GM18867 (cell line): ENCODE measurements around the gene DGAT2.

ENCODE experiments used
- ATAC-seq: cut with Tn5 transposase; IDR thresholded peaks from one replicate; pipeline ENCODE4 v1.9.1; 2021; ENCODE audit warnings: mild to moderate bottlenecking, moderate library complexity; ENCODE audit not compliant: unreplicated experiment

DGAT2 gene

GRCh38 chr11:75777461-75778110 is 9.0 kb downstream of the DGAT2 start:
- ATAC-seq = no peak

GRCh38 chr11:75778962-75779361 is 10.4 kb downstream of the DGAT2 start:
- no peak for ATAC-seq

GRCh38 chr11:75779960-75780359 is 11.4 kb downstream of the DGAT2 start:
- no peak for ATAC-seq

GRCh38 chr11:75780888-75781287 is 12.3 kb downstream of the DGAT2 start:
- no peak for ATAC-seq

GRCh38 chr11:75781296-75781695 is 12.7 kb downstream of the DGAT2 start:
- no peak for ATAC-seq

GRCh38 chr11:75781831-75782230 is 13.3 kb downstream of the DGAT2 start:
- no peak for ATAC-seq

- no peak for ATAC-seq
Observed at GRCh38 chr11:75782540-75783263, 14.1 kb downstream of the DGAT2 start.

GRCh38 chr11:75783416-75784084 is 15.0 kb downstream of the DGAT2 start:
- no peak for ATAC-seq

- no peak for ATAC-seq
Observed at GRCh38 chr11:75784085-75784478, 15.5 kb downstream of the DGAT2 start.

GRCh38 chr11:75784506-75784905 is 15.9 kb downstream of the DGAT2 start:
- ATAC-seq = no peak

- ATAC-seq = no peak
Observed at GRCh38 chr11:75785187-75785586, 16.6 kb downstream of the DGAT2 start.

- no peak for ATAC-seq
Observed at GRCh38 chr11:75786101-75786736, 17.6 kb downstream of the DGAT2 start.

- no peak for ATAC-seq
Observed at GRCh38 chr11:75789521-75789920, 20.9 kb downstream of the DGAT2 start.

- no peak for ATAC-seq
Observed at GRCh38 chr11:75790986-75791385, 22.4 kb downstream of the DGAT2 start.

GRCh38 chr11:75792127-75792731 is 23.7 kb downstream of the DGAT2 start:
- ATAC-seq = no peak

- ATAC-seq = no peak
Observed at GRCh38 chr11:75792997-75793800, 24.6 kb downstream of the DGAT2 start.

GRCh38 chr11:75793966-75794365 is 25.4 kb downstream of the DGAT2 start:
- ATAC-seq = no peak

GRCh38 chr11:75795276-75796090 is 26.9 kb downstream of the DGAT2 start:
- ATAC-seq = no peak

GRCh38 chr11:75796091-75796435 is 27.5 kb downstream of the DGAT2 start:
- no peak for ATAC-seq

- no peak for ATAC-seq
Observed at GRCh38 chr11:75797116-75797515, 28.5 kb downstream of the DGAT2 start.
